Smooth muscle cell (in vitro differentiated cells): ENCODE measurements around the gene ARHGEF19. TPM values are rescaled to one million over a fixed set of nuclear protein-coding genes. Genes with fewer than 3 reads are reported as not detected.
"Not testable (repeated sequence)": the region's sequence is repeated elsewhere in the genome, so short reads cannot be mapped to it uniquely, and the experiment has no call there.

Experiments used
- DNase-seq: peaks from one replicate; lab custom pipeline; 2025; ENCODE audit not compliant: unreplicated experiment; lab: John Stamatoyannopoulos, UW
- H2AFZ ChIP-seq: fragments of 200-600 bp; sonication (generic); 2 replicates; pipeline ENCODE4 v1.6.0; 2016; ENCODE audit warnings: antibody characterized with exemption, low read depth, mild to moderate bottlenecking
- H3F3A ChIP-seq: fragments of 200-600 bp; sonication (generic); 2 replicates; pipeline ENCODE4 v1.6.0; 2017; ENCODE audit warnings: antibody characterized with exemption, low read depth
- H3K27ac ChIP-seq: fragments of 200-600 bp; sonication (generic); 2 replicates; pipeline ENCODE4 v1.5.1; 2016; ENCODE audit warnings: low read depth, mild to moderate bottlenecking
- H3K27me3 ChIP-seq: fragments of 200-600 bp; sonication (generic); 2 replicates; pipeline ENCODE4 v1.6.1; 2016; ENCODE audit warnings: low read depth, mild to moderate bottlenecking
- H3K36me3 ChIP-seq: fragments of 200-600 bp; sonication (generic); 2 replicates; pipeline ENCODE4 v1.5.1; 2016; ENCODE audit warnings: low read depth
- H3K4me1 ChIP-seq: fragments of 200-600 bp; sonication (generic); 2 replicates; pipeline ENCODE4 v1.5.1; 2016; ENCODE audit warnings: low read depth
- H3K4me2 ChIP-seq: fragments of 200-600 bp; sonication (generic); 2 replicates; pipeline ENCODE4 v1.6.0; 2016; ENCODE audit warnings: mild to moderate bottlenecking
- H3K4me3 ChIP-seq: fragments of 200-600 bp; sonication (generic); 2 replicates; pipeline ENCODE4 v1.5.1; 2016; ENCODE audit warnings: mild to moderate bottlenecking
- H3K79me2 ChIP-seq: fragments of 200-600 bp; sonication (generic); 2 replicates; pipeline ENCODE4 v1.6.0; 2016; ENCODE audit warnings: low read depth, mild to moderate bottlenecking
- H3K9ac ChIP-seq: fragments of 200-600 bp; sonication (generic); 2 replicates; pipeline ENCODE4 v1.6.0; 2016; ENCODE audit warnings: low read depth
- H3K9me3 ChIP-seq: fragments of 200-600 bp; sonication (generic); replicated peaks from 2 replicates; pipeline ENCODE4 v1.5.1; 2016; ENCODE audit warnings: low read depth
- H4K20me1 ChIP-seq: fragments of 200-600 bp; sonication (generic); 2 replicates; pipeline ENCODE4 v1.6.0; 2016; ENCODE audit warnings: low read depth
- WGBS: methylation state at CpG from one replicate; pipeline ENCODE4 v1.1.7; 2016; ENCODE audit warnings: low lambda C conversion rate; 5-methylcytosine and 5-hydroxymethylcytosine counted together
- polyA plus RNA-seq: library from polyadenylated mRNA; unstranded; fragments of >200 nt; fragmentation: Nextera tagmentation; extraction: Ambion mirVana; gene quantifications from 2 replicates; pipeline ENCODE4 v1.2.1, GENCODE V29; 2016
- total RNA-seq: library from RNA; depleted of rRNA; stranded (reverse); fragments of >200 nt; gene quantifications from 2 replicates; pipeline ENCODE4 v1.2.3, GENCODE V29; 2014
- TF ChIP-seq, protein P1 (sequence below): fragments of 200-600 bp; sonication (generic); IDR thresholded peaks from 2 replicates; pipeline ENCODE4 v1.5.1; 2017; ENCODE audit warnings: borderline replicate concordance, mild to moderate bottlenecking, antibody characterized with exemption; ENCODE audit not compliant: insufficient read depth, poor library complexity, severe bottlenecking

The ARHGEF19 gene
- total and polyA plus RNA-seq, 2 experiments from 2014 or later: 32.1 to 45.9 TPM

GRCh38 chr1:16163608-16164212 lies 48.7 kb downstream of the ARHGEF19 start:
- H3K9ac ChIP-seq, H4K20me1 ChIP-seq, H3K36me3 ChIP-seq, H3K27me3 ChIP-seq, H3K79me2 ChIP-seq, H2AFZ ChIP-seq, H3K9me3 ChIP-seq, H3K4me3 ChIP-seq, DNase-seq: not testable (repeated sequence)
- H3K4me1 ChIP-seq: peaks cover 38% of the 10 kb centered on the region
- H3K4me2 ChIP-seq: peak overlapping the region; percentile 49
- peak overlapping the region; percentile 73 for H3K27ac ChIP-seq
- 76% methylated on average over 12 of the region's 12 CpGs for WGBS
- peaks cover 13% of the 10 kb centered on the region for H3F3A ChIP-seq

- Histone ChIP-seq H3K27me3 (no peaks in the 10 kb centered on the region), H3F3A (peaks cover 13% of the 10 kb centered on the region), H3K9me3 (no peaks in the 10 kb centered on the region), H3K4me2 (peak overlapping the region; percentile 74), H3K9ac (peak overlapping the region; percentile 8), H3K36me3 (no peaks in the 10 kb centered on the region), H3K4me1 (peaks cover 30% of the 10 kb centered on the region), H2AFZ (no peak overlapping the region), H3K27ac (no peak overlapping the region), H3K4me3 (no peak overlapping the region), H4K20me1 (no peaks in the 10 kb centered on the region), H3K79me2 (no peaks in the 10 kb centered on the region)
- WGBS: 24% methylated on average over 25 of the region's 32 CpGs
- TF ChIP-seq, protein P1, sequence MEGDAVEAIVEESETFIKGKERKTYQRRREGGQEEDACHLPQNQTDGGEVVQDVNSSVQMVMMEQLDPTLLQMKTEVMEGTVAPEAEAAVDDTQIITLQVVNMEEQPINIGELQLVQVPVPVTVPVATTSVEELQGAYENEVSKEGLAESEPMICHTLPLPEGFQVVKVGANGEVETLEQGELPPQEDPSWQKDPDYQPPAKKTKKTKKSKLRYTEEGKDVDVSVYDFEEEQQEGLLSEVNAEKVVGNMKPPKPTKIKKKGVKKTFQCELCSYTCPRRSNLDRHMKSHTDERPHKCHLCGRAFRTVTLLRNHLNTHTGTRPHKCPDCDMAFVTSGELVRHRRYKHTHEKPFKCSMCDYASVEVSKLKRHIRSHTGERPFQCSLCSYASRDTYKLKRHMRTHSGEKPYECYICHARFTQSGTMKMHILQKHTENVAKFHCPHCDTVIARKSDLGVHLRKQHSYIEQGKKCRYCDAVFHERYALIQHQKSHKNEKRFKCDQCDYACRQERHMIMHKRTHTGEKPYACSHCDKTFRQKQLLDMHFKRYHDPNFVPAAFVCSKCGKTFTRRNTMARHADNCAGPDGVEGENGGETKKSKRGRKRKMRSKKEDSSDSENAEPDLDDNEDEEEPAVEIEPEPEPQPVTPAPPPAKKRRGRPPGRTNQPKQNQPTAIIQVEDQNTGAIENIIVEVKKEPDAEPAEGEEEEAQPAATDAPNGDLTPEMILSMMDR: no peak
- DNase-seq: no peak
These were observed 50.2 kb downstream of the ARHGEF19 start for GRCh38 chr1:16162163-16162822.

DNA sequence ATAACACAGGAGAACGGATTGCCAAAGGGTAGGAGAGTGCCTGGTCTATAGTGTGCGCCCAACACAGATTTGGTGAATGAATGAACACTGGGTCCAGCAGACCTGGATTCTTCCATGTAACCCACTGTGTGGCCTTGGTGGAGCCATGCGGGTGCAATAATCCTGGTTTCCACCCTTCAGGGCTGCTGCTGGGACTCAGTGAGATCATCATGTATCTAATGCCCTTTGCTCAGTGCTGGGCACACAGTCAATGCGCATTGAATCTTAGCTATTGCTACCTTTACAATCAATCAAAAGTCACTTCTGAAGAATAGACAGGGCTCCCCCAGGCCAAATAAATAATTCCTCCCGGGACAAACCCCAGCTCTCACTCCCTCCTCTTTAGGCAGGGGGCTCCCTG lies 50.7 kb downstream of the ARHGEF19 start:
- peak overlapping the region; percentile 74 for H3K4me2 ChIP-seq
- no peak for DNase-seq
- WGBS: 77% methylated on average over 5 of the region's 5 CpGs
- H3K27me3 ChIP-seq: no peaks in the 10 kb centered on the region
- no peak overlapping the region for H3K9ac ChIP-seq
- peaks cover 16% of the 10 kb centered on the region for H3F3A ChIP-seq
- H4K20me1 ChIP-seq: no peaks in the 10 kb centered on the region
- no peak overlapping the region for H3K27ac ChIP-seq
- TF ChIP-seq, protein P1: no peak
- H3K79me2 ChIP-seq: no peaks in the 10 kb centered on the region
- peaks cover 32% of the 10 kb centered on the region for H3K4me1 ChIP-seq
- H2AFZ ChIP-seq: no peak overlapping the region
- H3K36me3 ChIP-seq: no peaks in the 10 kb centered on the region
- no peaks in the 10 kb centered on the region for H3K9me3 ChIP-seq
- H3K4me3 ChIP-seq: no peak overlapping the region

- Histone ChIP-seq H3K4me2 (no peak overlapping the region), H3K27ac (peak overlapping the region; percentile 34), H4K20me1 (peaks cover 15% of the 10 kb centered on the region), H3K36me3 (no peaks in the 10 kb centered on the region), H3K4me1 (peaks cover 33% of the 10 kb centered on the region), H3K4me3 (no peak overlapping the region), H3K9me3 (no peaks in the 10 kb centered on the region), H3K27me3 (no peaks in the 10 kb centered on the region), H3K79me2 (peaks cover 16% of the 10 kb centered on the region), H3F3A (peaks cover 7% of the 10 kb centered on the region), H3K9ac (no peak overlapping the region), H2AFZ (no peak overlapping the region)
- TF ChIP-seq, protein P1: no peak
- no peak for DNase-seq
- 83% methylated on average over 16 of the region's 16 CpGs for WGBS
These were observed 53.2 kb downstream of the ARHGEF19 start for GRCh38 chr1:16158993-16159831.
